ENCODE results near the gene DNAH14. TPM values are rescaled to one million over a fixed set of nuclear protein-coding genes. Genes with fewer than 3 reads are reported as not detected.
"Not testable (repeated sequence)": the region's sequence is repeated elsewhere in the genome, so short reads cannot be mapped to it uniquely, and the experiment has no call there.

DNAH14 gene
- total and polyA plus RNA-seq, 5 donors, result 3.4 to 10.1 (median 8.6) TPM

- DNase-seq; intact Hi-C loops (cut with DNase I); H3K27ac ChIP-seq (ENCODE audit: low read length); H3K4me1 ChIP-seq (ENCODE audit: control insufficient read depth, insufficient read depth, low read length); ATAC-seq; H3K9me3 ChIP-seq (ENCODE audit: control insufficient read depth, low read length); H3K4me3 ChIP-seq (ENCODE audit: low read length); H3K27me3 ChIP-seq (ENCODE audit: control insufficient read depth, insufficient read depth): not testable (repeated sequence)
- 96% methylated on average over 6 of the region's 6 CpGs for WGBS
Observed at GRCh38 chr1:224946349-224946691, 16.8 kb downstream of the DNAH14 start.

GRCh38 chr1:224957696-224958095, 28.2 kb downstream of the DNAH14 start:
- Histone ChIP-seq H3K4me1 (ENCODE audit: control insufficient read depth, insufficient read depth, low read length) (no peaks in the 10 kb centered on the region), H3K27me3 (ENCODE audit: control insufficient read depth, insufficient read depth) (no peaks in the 10 kb centered on the region), H3K4me3 (ENCODE audit: low read length) (no peak overlapping the region), H3K27ac (ENCODE audit: low read length) (no peak overlapping the region), H3K9me3 (ENCODE audit: control insufficient read depth, low read length) (no peaks in the 10 kb centered on the region)
- intact Hi-C loops (cut with DNase I), result no loop called here
- ATAC-seq (no peak), DNase-seq (no peak)
- WGBS, result 69% methylated on average over 3 of the region's 3 CpGs

DNA sequence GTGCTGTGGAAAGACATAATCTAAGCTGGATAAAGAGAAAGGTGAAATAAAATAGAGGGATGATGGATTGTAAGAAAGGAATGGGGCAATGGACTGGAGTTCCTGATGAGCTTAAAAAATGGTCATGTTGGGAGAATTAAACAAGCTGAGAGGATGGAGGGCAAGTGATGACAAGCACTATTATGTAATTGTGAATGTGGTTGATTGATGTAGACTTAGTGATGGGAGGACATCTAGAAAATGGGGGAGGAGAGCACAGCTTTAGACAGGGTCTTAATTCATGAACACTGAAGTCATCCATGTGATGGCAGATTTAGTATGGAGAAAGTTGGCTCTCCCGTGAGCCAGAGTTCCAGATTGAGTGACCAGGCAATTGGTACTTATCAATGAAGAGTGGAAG, 29.0 kb downstream of the DNAH14 start:
- no peaks in the 10 kb centered on the region for H3K27me3 ChIP-seq (ENCODE audit: control insufficient read depth, insufficient read depth)
- no peak overlapping the region for H3K4me3 ChIP-seq (ENCODE audit: low read length)
- intact Hi-C loops (cut with DNase I), result no loop called here
- H3K9me3 ChIP-seq (ENCODE audit: control insufficient read depth, low read length), result no peaks in the 10 kb centered on the region
- H3K4me1 ChIP-seq (ENCODE audit: control insufficient read depth, insufficient read depth, low read length), result no peaks in the 10 kb centered on the region
- ATAC-seq (no peak), DNase-seq (no peak)
- WGBS, result 62% methylated on average over 1 of the region's 1 CpG
- H3K27ac ChIP-seq (ENCODE audit: low read length), result no peak overlapping the region

DNA sequence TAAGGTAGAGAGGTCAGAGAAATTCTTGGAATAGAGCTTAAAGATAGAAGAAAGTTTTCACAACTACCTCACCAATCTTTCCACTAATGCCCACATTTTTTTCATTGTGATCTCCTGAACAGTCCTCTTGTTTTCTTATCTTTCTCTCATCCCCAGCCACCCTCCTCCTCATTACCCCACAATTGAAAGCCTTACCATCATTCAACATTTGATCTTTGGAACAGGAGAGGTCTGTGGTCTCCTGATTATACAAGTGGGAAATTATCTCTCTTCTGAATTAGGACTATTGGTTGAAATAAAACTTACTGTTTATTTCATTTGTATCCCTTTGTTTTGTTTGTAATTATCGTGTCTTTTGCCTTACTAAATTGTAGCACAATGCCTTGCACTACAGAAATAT, 29.6 kb downstream of the DNAH14 start:
- Histone ChIP-seq H3K4me3 (ENCODE audit: low read length) (no peak overlapping the region), H3K9me3 (ENCODE audit: control insufficient read depth, low read length) (no peaks in the 10 kb centered on the region), H3K4me1 (ENCODE audit: control insufficient read depth, insufficient read depth, low read length) (no peaks in the 10 kb centered on the region), H3K27me3 (ENCODE audit: control insufficient read depth, insufficient read depth) (no peaks in the 10 kb centered on the region), H3K27ac (ENCODE audit: low read length) (no peak overlapping the region)
- intact Hi-C loops (cut with DNase I), result no loop called here
- WGBS, result 84% methylated on average over 1 of the region's 1 CpG
- ATAC-seq (no peak), DNase-seq (no peak)

DNA sequence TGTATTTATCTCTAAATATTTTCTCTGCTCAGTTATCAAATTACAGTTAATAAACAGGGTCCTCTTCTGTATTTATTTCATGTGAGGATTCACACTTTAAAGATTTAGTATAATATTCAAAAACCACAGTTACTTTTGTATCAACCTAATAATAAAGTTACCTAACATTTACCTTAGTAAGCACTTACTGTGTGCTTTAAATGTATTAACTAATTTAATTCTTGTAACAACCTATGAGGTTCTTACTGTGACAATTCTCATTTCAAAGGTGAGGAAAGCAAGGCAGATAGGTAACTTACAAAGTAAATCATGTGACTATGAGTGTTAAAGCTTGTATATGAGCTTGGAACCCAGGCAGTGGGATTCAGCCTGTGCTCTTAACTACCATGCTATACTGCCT, 30.2 kb downstream of the DNAH14 start:
- DNase-seq (no peak), ATAC-seq (no peak)
- Histone ChIP-seq H3K27ac (ENCODE audit: low read length) (no peak overlapping the region), H3K27me3 (ENCODE audit: control insufficient read depth, insufficient read depth) (no peaks in the 10 kb centered on the region), H3K9me3 (ENCODE audit: control insufficient read depth, low read length) (no peaks in the 10 kb centered on the region), H3K4me3 (ENCODE audit: low read length) (no peak overlapping the region), H3K4me1 (ENCODE audit: control insufficient read depth, insufficient read depth, low read length) (no peaks in the 10 kb centered on the region)
- intact Hi-C loops (cut with DNase I), result no loop called here

- intact Hi-C loops (cut with DNase I), result no loop called here
- Histone ChIP-seq H3K27ac (ENCODE audit: low read length) (no peak overlapping the region), H3K4me1 (ENCODE audit: control insufficient read depth, insufficient read depth, low read length) (no peaks in the 10 kb centered on the region), H3K27me3 (ENCODE audit: control insufficient read depth, insufficient read depth) (no peaks in the 10 kb centered on the region), H3K9me3 (ENCODE audit: control insufficient read depth, low read length) (no peaks in the 10 kb centered on the region), H3K4me3 (ENCODE audit: low read length) (no peak overlapping the region)
- ATAC-seq, result no peak
- no peak for DNase-seq
- 72% methylated on average over 5 of the region's 5 CpGs for WGBS
Observed at GRCh38 chr1:224980181-224980580, 50.7 kb downstream of the DNAH14 start.

GRCh38 chr1:224981922-224982354, 52.5 kb downstream of the DNAH14 start:
- 32% methylated on average over 1 of the region's 1 CpG for WGBS
- H3K27ac ChIP-seq (ENCODE audit: low read length); H3K27me3 ChIP-seq (ENCODE audit: control insufficient read depth, insufficient read depth); ATAC-seq; H3K4me1 ChIP-seq (ENCODE audit: control insufficient read depth, insufficient read depth, low read length); H3K4me3 ChIP-seq (ENCODE audit: low read length); DNase-seq; intact Hi-C loops (cut with DNase I); H3K9me3 ChIP-seq (ENCODE audit: control insufficient read depth, low read length): not testable (repeated sequence)

GRCh38 chr1:224988042-224988441, 58.6 kb downstream of the DNAH14 start:
- WGBS, result 93% methylated on average over 6 of the region's 6 CpGs
- no peak for ATAC-seq
- no peak for DNase-seq
- H3K27me3 ChIP-seq (ENCODE audit: control insufficient read depth, insufficient read depth), result no peaks in the 10 kb centered on the region
- H3K9me3 ChIP-seq (ENCODE audit: control insufficient read depth, low read length), result no peaks in the 10 kb centered on the region
- H3K4me3 ChIP-seq (ENCODE audit: low read length), result no peak overlapping the region
- intact Hi-C loops (cut with DNase I), result no loop called here
- no peak overlapping the region for H3K27ac ChIP-seq (ENCODE audit: low read length)
- no peaks in the 10 kb centered on the region for H3K4me1 ChIP-seq (ENCODE audit: control insufficient read depth, insufficient read depth, low read length)

DNA sequence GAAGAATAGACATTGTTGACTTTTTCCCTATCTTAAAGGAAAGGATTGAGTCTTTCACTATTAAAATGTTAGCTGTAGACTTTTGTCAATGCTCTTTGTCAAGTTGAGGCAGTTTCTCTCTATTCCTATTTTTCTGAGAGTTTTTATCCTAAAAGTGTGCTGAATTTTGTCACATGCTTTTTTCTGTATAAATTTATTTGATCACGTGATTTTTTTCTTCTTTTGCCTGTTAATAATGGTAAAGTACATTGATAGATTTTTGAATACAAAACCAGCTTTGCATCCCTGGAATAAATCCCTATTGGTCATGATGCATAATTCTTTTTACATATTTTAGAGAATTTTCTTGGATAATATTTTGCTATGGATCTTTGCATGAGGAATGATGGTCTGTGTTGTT, 60.1 kb downstream of the DNAH14 start:
- no peak for ATAC-seq
- WGBS, result 57% methylated on average over 1 of the region's 1 CpG

DNA sequence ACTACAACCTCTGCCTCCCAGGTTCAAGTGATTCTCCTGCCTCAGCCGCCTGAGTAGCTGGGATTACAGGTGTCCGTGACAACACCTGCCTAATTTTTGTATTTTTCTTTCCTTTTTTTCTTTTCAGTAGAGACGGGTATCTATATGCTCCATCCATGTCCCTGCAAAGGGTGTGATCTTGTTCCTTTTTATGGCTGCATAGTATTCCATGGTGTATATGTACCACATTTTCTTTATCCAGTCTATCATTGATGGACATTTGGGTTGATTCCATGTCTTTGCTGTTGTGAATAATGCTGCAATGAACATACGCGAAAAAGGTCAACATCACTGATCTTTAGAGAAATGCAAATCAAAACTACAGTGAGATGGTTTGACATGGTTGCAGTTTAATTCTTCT, 62.1 kb downstream of the DNAH14 start:
- H3K9me3 ChIP-seq (ENCODE audit: control insufficient read depth, low read length); H3K4me3 ChIP-seq (ENCODE audit: low read length); ATAC-seq; intact Hi-C loops (cut with DNase I); DNase-seq; H3K27ac ChIP-seq (ENCODE audit: low read length); H3K4me1 ChIP-seq (ENCODE audit: control insufficient read depth, insufficient read depth, low read length); H3K27me3 ChIP-seq (ENCODE audit: control insufficient read depth, insufficient read depth): not testable (repeated sequence)
- 96% methylated on average over 5 of the region's 5 CpGs for WGBS

More for the DNA sequence above, 60.1 kb downstream of the DNAH14 start:
- Histone ChIP-seq H3K4me3 (ENCODE audit: low read length) (no peak overlapping the region), H3K9me3 (ENCODE audit: control insufficient read depth, low read length) (no peaks in the 10 kb centered on the region), H3K27ac (ENCODE audit: low read length) (no peak overlapping the region), H3K4me1 (ENCODE audit: control insufficient read depth, insufficient read depth, low read length) (no peaks in the 10 kb centered on the region), H3K27me3 (ENCODE audit: control insufficient read depth, insufficient read depth) (no peaks in the 10 kb centered on the region)
- intact Hi-C loops (cut with DNase I), result no loop called here
- no peak for DNase-seq

GRCh38 chr1:224995602-224996001, 66.1 kb downstream of the DNAH14 start:
- 83% methylated on average over 1 of the region's 1 CpG for WGBS
- ATAC-seq, result no peak
- no peak overlapping the region for H3K4me3 ChIP-seq (ENCODE audit: low read length)
- no peak overlapping the region for H3K27ac ChIP-seq (ENCODE audit: low read length)
- H3K27me3 ChIP-seq (ENCODE audit: control insufficient read depth, insufficient read depth), result no peaks in the 10 kb centered on the region
- DNase-seq, result no peak
- H3K9me3 ChIP-seq (ENCODE audit: control insufficient read depth, low read length), result no peaks in the 10 kb centered on the region
- intact Hi-C loops (cut with DNase I), result no loop called here
- H3K4me1 ChIP-seq (ENCODE audit: control insufficient read depth, insufficient read depth, low read length), result no peaks in the 10 kb centered on the region

DNA sequence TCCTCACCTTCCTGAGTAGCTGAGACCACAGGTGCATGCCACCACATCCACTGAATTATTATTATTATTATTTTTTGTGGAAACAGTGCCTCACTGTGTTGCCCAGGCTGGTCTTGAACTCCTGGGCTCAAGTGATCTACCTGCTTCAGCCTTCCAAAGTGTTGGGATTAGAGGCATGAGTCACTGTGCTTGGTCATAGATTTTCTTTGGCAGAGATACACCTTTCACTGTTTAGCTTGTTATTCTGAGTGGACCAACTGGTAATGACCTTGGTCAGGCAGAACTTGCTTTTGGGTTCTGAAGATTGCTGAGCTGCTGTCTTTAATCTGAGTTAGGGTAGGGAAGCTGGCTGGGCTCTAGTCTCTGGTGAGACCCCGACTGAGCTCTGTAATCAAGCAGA, 66.8 kb downstream of the DNAH14 start:
- intact Hi-C loops (cut with DNase I), result no loop called here
- Histone ChIP-seq H3K27me3 (ENCODE audit: control insufficient read depth, insufficient read depth) (no peaks in the 10 kb centered on the region), H3K4me3 (ENCODE audit: low read length) (no peak overlapping the region), H3K9me3 (ENCODE audit: control insufficient read depth, low read length) (no peaks in the 10 kb centered on the region), H3K4me1 (ENCODE audit: control insufficient read depth, insufficient read depth, low read length) (no peaks in the 10 kb centered on the region), H3K27ac (ENCODE audit: low read length) (no peak overlapping the region)
- ATAC-seq (no peak), DNase-seq (no peak)
- WGBS, result 78% methylated on average over 1 of the region's 1 CpG
